HCT116 (cell line): ENCODE results near the gene COL9A3.

Source experiments
- CTCF ChIP-seq, 3 experiments: fragments of 200-600 bp in 1 of 3; sonication (generic) in 1 of 3; IDR thresholded peaks in 2 of 3; conservative IDR thresholded peaks in 1 of 3; 2 replicates each; pipeline ENCODE4 v1.5.1; 2012 to 2017; ENCODE audit warnings: low read depth in 2 of 3, low read length in 2 of 3, antibody characterized with exemption in 1 of 3, borderline replicate concordance in 1 of 3, control low read depth in 1 of 3, mild to moderate bottlenecking in 1 of 3, mixed read lengths in 1 of 3, mixed run types in 1 of 3, moderate library complexity in 1 of 3; ENCODE audit not compliant: insufficient read depth in 1 of 3
- EZH2phosphoT487 ChIP-seq: fragments of 200-600 bp; IDR thresholded peaks from 2 replicates; pipeline ENCODE4 v1.6.1; 2018; ENCODE audit warnings: antibody characterized with exemption, borderline replicate concordance
- POLR2A ChIP-seq: IDR thresholded peaks from 2 replicates; pipeline ENCODE4 v1.7.0; 2011; ENCODE audit warnings: borderline replicate concordance; ENCODE audit not compliant: insufficient read depth, insufficient read length; ENCODE audit errors: extremely low read depth
- POLR2AphosphoS5 ChIP-seq: IDR thresholded peaks from 2 replicates; pipeline ENCODE4 v1.6.1; 2011; ENCODE audit warnings: mild to moderate bottlenecking, low read depth, low read length, moderate library complexity
- RAD21 ChIP-seq: IDR thresholded peaks from 2 replicates; pipeline ENCODE4 v1.6.1; 2012; ENCODE audit warnings: low read depth, mild to moderate bottlenecking
- REST ChIP-seq: IDR thresholded peaks from 2 replicates; pipeline ENCODE4 v1.6.1; 2012; ENCODE audit warnings: low read depth
- SIN3A ChIP-seq: IDR thresholded peaks from 2 replicates; pipeline ENCODE4 v1.6.1; 2012; ENCODE audit warnings: low read depth
- SP1 ChIP-seq: IDR thresholded peaks from 2 replicates; pipeline ENCODE4 v1.6.1; 2012; ENCODE audit warnings: low read depth
- ZNF274 ChIP-seq: fragments of 200-500 bp; sonication (Bioruptor generic); IDR thresholded peaks from 2 replicates; pipeline ENCODE4 v1.6.1; 2014; ENCODE audit warnings: mild to moderate bottlenecking, low read depth, low read length, inconsistent platforms

GRCh38 chr20:62805711-62806382, 11.0 kb upstream of the COL9A3 start:
- TF ChIP-seq POLR2A (no peak), SIN3A (no peak), REST (no peak), RAD21 (no peak), CTCF (IDR thresholded peaks at IDR 0.05 in 2 of 3, conservative IDR thresholded peaks at IDR 0.05 in 1 of 3; ENCODE audit: borderline replicate concordance in 1 of 3, insufficient read depth in 1 of 3, low read depth in 2 of 3, low read length in 2 of 3) (no peak), EZH2phosphoT487 (no peak), ZNF274 (no peak), SP1 (no peak), POLR2AphosphoS5 (no peak)
